ENCODE data around the gene BMP7.
A peak's percentile ranks its signal among the peaks of the same experiment; 100 is the strongest.

The BMP7 gene

GRCh38 chr20:57266291-57267157 lies at the start of gene BMP7:
TSS of gene BMP7 (minus strand) at chr20:57266641. CDS start at chr20:57266122, 519 bp downstream.
- DNase-seq: peak; percentile 61

DNA sequence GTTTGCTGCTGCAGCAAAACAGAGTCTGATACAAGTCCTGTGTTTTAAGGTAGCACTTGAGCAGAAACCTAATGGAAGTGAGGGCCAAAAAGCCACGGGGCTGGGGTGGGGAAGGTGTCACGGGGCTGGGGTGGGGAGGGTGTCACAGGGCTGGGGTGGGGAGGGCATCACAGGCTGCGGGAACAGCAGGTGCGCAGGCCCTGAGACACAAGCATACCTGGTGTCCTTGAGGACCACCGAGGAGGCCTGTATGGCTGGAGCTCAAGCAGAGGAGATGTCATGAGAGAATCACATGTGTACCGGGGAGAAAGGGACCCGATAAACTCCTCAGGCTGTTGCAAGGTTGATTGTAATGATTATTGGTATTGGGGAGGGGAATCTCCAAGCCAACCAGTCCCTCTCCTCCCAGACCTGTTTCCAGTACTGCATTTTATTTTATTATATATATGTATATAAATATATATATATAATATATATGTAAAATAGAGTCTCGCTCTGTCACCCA lies 49.6 kb upstream of the BMP7 start:
- no peak for DNase-seq

DNA sequence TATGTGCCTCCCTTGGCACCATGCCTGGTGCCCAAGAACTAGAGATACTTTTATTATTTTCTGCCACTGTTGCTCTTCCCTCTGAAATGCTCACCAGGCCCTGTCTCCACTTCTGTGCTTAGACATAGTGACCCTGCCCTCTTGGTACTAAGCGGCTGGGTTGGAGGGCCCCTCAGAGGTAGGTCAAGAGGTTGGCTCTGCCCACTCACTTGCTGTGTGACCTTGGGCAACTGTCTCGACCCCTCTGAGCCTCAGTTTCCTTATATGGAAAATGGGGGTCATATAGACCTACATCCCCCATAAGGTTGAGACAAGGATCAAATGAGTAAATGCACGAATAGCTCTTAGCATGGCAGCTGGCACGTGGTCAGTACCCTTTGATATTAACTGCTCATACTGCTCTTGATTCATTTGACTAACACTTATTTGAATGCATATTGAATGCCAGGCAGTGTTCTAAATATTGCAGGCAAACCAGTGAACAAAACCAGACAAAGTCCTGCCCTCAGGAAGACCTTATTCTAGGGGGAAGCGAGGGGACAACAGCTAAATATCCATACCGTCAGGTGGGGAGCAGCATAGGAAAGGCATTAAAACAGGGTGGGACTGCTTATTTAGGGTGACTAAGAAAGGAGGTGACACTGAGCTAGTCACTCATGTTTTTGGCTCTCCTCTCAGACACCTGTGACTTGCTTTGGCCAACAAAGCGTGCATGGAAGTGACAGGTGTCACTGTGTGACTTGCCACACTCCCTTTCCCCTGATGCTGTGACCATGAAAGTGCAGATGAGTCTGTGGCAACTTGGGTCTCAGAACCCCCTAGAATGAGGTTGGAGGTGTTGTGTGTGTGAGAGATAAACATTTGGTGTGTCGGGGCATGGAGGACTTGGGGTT lies 48.9 kb upstream of the BMP7 start:
- DNase-seq: no peak

DNA sequence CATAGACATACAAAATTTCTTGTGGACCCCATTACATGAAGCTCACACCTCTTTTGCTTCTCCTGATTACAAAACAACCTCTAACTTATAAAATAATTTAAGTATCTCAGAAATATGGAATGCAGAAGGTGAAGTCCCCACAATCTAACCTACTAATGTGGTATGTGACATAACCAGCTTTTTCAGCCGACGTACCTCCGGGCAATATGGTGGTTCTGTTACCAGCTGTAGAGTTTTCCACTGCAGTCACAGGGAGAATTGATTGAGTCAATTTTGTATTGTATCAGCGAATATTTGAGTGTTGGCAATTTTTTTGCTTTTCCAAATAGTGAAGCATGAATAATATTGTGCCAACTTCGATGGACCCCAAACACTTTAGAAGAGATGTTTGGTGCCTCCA lies 47.5 kb upstream of the BMP7 start:
- DNase-seq: no peak

DNA sequence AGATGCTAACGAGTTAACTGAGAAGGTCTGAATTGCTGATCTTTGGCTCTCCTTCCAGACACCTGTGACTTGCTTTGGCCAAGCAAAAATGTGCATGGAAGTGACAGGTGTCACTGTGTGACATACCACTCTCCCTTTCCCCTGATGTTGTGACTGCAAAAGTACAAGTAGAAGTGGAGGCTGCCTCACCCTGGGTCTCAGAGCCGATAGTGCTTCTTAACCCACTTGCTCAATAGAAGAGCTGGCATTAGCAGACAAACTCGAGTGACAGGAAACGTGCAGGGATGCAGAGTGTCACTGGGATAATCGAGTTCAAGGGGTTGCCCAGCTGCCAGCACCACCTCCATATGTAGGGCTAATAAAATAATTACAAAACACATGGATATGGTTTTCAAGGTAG lies 46.8 kb upstream of the BMP7 start:
- DNase-seq: no peak

DNA sequence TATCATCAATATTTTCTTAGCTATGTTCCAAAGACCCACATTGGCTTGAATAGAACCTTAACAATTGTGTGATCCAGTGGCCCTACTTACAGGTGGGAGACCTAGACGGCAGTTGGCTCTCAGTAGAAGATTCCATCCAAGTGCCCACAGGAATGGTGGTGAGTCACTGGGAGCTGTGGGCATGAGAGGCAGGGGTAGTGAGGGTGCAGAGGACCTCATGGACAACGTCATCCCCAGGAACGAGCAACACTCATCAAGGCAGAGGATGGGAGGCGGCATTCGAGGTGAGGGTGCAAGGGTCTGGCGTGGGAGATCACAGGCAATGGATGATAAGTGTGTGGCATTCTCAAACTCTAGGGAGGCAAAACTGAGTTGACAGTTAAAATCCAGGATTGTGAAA lies 45.7 kb upstream of the BMP7 start:
- no peak for DNase-seq

DNA sequence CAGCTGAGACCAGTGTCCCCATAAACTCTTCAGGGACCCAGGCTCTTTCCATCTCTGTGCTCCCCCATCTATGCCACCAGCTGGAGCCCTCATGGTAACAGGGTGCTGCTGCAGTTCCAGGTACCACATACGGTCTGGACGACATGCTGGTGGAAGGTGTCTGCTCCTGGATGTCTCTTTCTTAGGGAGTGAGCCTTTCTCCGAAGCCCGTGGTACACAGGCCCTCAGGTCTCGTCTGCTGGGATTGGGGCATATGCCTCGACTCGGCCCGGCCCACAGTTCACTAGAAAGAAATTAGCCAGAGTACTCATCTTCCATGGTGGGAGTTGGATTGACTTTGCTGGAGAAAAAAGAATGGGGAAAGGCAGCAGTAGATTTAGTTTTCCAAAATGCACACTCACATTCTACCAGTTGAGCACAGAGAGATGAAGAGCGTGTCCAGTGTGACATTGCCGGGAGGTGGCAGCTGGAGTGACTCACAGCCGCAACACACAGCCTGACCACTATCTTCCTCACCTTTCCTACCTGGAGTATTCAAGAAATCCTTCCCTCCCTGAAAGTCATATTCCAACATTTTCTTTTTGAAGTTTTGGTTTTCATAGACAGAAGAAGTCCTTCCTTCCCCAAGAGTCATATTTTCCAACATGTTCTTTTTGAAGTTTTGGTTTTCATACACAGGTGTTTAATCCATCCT lies 44.5 kb upstream of the BMP7 start:
- no peak for DNase-seq

- DNase-seq: no peak
Observed at GRCh38 chr20:57309544-57310115, 43.2 kb upstream of the BMP7 start.

DNA sequence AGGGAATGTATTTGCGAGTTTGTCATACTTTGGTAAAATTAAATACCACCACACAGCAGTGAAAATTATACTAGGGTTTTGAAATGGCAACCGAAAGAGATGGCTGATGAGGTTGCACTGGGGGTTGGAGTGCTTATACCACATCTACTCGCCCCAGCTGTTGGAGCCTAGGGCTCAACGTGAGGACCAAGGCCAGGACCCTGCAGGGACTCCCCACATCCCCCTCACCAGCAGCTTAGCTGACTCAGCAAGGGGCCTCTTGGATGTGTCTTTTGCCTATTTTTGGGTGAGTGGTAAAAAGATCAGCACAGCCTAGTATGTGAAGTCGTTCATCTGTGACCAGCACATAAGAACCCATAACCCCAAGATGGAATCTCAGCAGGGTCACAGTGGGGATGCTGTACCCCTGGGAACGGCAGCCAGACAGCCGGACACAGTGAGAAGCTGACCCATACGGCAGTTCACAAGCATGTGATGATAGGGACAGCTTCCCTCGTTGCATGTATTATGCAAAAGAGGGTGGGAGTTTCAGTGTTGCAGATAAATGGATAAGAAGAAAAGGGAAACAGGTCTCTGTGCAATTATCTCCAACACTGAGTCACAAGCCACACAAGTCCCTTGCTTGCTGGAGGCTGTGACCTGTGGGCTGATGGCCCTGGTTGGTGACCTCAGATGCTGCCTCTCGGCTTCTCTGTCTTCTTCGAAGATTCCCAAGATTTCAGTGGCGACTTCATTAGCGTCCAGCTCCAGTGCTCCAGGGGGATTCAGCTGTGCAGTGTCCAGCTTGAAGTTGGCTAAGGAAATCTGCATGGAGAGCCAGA lies 42.2 kb upstream of the BMP7 start:
- DNase-seq: no peak

DNA sequence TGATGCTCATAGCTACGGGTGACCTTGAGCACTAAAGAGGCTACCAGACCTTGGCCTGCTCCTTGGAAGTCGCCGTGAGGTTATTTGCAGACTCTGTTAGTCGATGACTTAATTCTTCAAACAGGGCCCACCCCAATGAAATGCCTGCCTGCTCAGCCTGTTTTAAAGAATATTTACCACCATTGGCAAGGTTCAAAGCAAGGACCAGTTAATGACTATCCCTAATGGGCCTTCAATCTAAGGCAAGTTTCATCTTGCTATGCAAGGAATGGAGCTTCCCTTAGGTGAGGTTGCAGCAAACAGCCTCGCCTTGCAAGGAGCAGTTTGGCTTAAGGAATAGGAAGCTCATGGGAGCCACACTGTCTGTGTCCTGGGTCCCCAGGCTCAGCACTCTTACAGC lies 40.3 kb upstream of the BMP7 start:
- DNase-seq: no peak

- no peak for DNase-seq
Observed at GRCh38 chr20:57301026-57301425, 34.6 kb upstream of the BMP7 start.

DNA sequence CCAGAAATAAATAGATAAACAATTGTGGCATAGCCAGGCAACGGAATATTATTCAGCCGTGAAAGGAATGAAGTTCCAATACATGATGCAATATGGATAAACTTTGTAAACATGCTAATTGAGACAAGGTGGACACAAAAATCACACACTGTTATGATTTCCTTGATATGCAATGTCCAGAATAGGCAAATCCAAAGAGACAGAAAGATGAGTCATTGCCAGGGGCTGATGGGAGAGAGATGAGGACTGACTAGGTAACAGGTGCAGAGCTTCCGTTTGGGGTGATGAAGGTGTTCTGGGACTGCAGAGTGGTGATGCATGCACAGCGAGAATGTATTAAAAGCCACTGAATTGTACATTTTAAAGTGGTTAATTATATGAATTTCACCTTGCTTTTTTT lies 32.0 kb upstream of the BMP7 start:
- DNase-seq: no peak

- DNase-seq: no peak
Observed at GRCh38 chr20:57294550-57294949, 28.1 kb upstream of the BMP7 start.

GRCh38 chr20:57293995-57294394 lies 27.6 kb upstream of the BMP7 start:
- no peak for DNase-seq

DNA sequence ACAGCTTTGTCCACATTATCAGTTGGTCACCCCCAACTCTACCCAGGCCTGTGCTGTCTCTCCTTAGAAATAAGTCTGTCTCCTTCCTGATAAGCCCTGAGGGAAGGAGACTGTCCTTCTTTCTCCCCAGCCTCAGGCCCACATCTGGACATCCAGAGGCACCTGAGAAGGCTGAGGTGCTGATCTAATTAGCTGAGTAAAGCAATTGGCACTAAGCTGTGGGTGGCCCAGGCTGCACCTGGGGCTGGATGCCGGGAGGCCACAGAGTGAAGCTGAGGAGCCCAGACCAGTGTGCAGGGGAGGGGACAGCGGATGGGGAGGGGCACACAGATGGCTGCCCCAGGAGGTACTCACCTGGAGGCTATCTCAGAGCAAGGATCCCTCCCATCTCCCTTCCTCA lies 26.2 kb upstream of the BMP7 start:
- no peak for DNase-seq

DNA sequence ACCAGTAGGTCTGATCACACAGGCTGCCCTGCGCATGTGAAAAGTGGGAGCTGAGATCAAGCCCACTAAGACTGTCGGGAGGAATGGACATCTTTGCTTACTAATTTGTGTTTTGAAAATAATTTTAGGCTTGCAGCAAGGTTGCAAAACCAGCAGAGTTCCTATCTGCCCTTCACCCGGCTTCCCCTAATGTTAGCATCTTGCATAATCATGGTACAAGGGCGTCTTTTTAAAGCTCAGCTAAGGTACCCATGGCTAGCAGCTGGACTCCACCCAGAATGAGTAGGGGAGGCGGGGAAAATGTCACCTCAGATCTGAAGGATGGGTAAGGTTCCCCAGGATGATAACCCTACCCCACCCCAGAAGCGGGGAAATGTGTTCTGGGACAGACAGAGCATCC lies 25.3 kb upstream of the BMP7 start:
- no peak for DNase-seq

GRCh38 chr20:57291003-57291402 lies 24.6 kb upstream of the BMP7 start:
- DNase-seq: no peak

DNA sequence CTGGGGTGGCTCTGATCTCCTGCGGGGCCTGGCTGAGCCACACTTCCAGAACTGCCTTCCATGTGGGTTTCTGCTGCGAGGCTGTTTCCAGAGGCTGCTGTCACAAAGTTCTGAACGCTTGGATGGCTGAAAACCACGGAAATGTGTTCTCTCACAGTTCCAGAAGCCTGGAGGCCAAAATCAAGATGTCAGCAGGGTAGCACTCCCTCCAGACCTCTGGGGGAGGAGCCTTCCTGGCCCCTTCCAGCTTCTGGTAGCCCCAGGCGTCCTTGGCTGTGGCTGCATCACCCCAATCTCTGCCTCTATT lies 23.7 kb upstream of the BMP7 start:
- DNase-seq: no peak

DNA sequence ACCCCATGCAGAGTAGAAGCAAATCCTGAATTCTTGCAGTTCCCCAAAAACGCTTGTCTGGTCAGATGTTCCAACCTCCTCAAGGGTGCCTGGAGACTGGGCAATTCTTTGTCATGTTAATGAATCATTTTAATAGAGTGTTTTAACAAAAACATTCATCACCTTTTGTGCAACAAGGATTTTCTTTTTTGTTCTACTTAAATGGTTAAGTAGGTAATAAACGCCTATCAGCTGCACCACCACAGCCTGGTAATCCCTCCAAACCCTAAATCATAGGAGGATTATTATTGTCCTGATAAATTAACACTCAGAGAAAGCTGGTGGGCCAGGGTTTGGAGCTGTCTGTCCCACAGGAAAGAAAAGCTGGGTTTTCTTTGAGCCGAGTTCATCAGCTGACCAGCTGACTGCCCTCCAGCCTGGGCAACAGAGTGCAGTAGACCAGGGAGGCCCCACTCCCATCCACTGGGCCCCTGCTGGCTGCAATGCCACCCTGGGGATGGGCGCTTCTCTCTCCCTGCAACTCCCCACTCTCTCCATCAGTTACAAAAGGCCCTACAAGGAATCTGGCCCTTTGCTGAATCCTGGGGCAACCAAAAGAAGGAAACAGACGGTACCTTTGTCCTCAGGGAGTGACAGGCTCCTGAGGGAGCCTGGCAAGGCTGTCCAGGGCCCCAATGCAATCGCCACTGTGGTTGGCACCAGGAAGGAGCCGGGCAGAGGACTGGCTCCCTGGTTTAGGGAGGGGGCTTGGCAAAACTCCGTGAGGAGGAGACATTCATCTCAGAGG lies 23.1 kb upstream of the BMP7 start:
- DNase-seq: no peak

- DNase-seq: no peak
Observed at GRCh38 chr20:57288651-57289277, 22.3 kb upstream of the BMP7 start.

DNA sequence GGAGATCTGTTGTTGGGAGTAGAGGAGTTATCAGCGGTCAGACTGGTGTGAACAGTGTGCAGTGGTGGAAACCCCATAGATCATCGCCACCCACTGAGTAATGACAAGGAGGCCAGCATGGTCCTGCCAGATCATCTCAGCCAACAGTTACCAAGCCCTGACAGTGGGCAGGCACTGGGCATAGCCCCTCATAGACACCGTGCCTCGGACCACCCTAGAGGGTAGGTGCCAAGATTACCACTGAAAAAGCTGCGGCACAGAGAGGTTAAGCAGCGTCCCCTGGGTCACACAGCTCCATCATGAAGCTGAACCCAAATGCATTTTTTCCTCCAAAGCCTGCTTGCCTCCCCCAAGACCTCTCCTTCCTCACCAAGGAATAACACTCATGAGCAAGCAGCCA lies 21.5 kb upstream of the BMP7 start:
- DNase-seq: no peak

Measured in NCI-H146 (cell line).